AG10803 (cell line): ENCODE data around the gene PPM1H.

Experiments used
- DNase-seq: peaks from one replicate; pipeline ENCODE4 v3.0.0; 2010; ENCODE audit warnings: low read depth
- H3K4me3 ChIP-seq: 2 replicates; pipeline ENCODE4 v1.5.1; 2011; ENCODE audit warnings: mild to moderate bottlenecking, low read length, control low read depth
- CTCF ChIP-seq: conservative IDR thresholded peaks from 2 replicates; pipeline ENCODE4 v1.5.1; 2011; ENCODE audit warnings: mild to moderate bottlenecking, low read length, control low read depth, inconsistent platforms

The PPM1H gene

GRCh38 chr12:62908674-62909073, 26.3 kb downstream of the PPM1H start:
- no peak overlapping the region for H3K4me3 ChIP-seq
- no peak for TF ChIP-seq CTCF
- no peak for DNase-seq

DNA sequence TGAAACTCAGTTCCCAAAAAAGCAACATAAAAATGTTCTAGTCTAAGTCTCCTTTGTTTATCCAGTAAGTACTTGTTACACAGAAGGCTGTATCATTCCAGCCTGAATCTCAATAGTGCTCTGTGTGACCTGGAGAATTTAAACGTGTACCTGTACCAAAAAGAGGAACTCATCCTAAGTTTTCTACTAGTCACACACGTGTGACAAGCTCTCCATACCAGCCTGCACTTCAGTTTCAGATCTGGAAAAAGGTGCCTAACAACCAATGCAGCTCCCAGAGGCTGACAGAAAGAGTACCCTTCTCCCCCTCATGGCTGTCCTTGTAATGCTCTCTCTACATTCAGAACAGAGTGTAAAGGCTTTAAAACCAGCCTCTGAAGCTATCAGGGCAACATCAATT, 27.4 kb downstream of the PPM1H start:
- no peak overlapping the region for H3K4me3 ChIP-seq
- no peak for DNase-seq
- no peak for TF ChIP-seq CTCF

DNA sequence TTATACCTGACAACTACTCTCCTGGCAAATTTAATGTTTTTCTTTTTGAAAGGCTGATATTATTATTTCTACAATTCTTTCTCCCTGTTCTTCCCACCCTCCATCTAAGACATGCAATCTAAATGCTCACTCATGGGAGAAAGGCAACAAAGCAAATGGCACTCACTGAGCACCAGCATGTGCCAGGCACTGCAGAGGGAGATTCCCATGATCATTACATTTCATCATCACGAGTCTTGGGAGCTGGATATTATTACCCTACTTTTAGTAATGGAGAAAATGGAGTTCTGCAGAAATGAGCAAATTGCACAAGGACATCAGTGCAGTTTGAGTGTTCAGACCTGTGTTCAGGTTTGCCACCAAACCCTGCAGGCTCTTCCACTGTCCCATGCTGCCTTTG, 27.9 kb downstream of the PPM1H start:
- no peak for DNase-seq
- no peak overlapping the region for H3K4me3 ChIP-seq
- TF ChIP-seq CTCF: no peak

DNA sequence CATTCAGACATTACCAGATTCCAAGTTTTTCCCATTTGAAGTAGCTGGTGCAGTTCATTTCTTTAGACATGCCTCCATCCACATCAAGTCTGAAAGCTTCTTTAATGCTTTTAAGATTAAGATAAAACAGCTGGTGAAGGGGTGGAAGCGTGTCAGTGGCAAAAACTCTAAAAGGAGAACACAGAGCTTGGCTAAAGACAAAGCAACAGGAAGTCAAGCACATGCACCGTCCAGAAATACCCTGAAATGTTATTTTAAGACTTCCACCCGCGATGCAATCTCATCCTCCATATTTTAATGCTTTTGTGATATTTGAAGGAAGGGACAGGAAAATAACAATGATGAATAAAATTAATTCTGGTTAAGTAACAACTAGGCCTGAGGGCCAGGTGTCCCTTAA, 31.8 kb downstream of the PPM1H start:
- no peak for TF ChIP-seq CTCF
- no peak for DNase-seq
- H3K4me3 ChIP-seq: no peak overlapping the region

DNA sequence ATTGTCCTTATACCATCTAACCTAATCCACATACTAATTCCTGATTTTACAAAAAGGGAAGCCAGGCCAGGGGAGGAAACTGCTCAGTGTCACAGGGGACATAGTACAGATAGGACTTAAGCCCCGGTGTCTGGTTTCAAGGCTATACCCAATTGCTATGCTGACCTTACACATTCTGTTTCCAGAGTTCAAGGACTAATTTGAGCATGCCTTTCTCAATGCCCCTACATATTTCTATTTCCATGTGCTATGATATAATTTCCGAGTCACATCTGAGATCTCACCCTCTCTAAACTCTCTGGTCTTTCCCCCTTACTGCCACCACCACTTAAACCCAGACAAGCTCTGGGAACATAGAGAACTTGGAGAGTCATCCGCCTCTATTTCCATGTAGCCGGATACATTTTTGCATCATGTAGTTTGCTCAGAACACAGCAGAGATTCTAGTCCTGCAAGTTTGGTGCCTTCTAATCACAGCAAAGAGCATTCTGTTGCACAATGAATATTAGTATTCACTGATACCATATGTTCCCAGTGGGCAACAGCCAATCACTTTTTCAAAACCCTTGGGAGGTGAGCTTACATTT, 34.2 kb downstream of the PPM1H start:
- no peak overlapping the region for H3K4me3 ChIP-seq
- TF ChIP-seq CTCF: no peak
- no peak for DNase-seq

DNA sequence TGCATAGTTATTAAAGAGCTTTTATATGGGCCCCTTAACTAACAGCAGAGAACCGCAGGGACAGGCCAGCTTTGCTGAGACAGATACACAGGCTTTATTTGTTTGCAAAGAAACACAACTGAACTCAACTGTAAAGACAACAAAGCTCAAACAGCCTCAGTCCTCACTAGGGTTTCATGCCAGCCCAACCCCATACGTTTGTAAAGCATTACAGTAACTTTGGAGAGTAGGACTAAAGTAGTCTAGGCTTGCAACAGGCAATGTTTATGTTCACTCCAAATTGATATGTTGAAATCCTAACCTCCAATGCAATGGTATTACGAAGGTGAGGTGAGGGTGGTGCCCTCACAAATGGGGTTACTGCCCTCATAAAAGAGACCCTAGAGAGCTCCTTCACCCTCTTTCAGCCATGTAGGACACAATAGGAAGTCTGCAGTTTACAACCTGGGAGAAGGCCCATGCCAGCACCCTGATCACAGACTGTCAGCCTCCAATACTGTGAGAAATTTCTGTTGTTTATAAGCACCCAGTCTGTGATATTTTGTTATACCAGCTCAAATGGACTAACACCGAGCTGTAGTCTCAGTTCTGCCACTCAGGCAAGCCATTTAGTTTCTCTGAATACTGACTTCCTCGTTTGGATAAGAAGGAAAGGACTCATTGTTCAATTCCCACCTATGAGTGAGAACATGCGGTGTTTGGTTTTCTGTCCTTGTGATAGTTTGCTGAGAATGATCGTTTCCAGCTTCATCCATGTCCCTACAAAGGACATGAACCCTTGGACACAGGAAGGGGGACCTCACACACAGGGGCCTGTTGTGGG, 35.2 kb downstream of the PPM1H start:
- TF ChIP-seq CTCF: no peak
- H3K4me3 ChIP-seq: no peak overlapping the region
- DNase-seq: no peak

DNA sequence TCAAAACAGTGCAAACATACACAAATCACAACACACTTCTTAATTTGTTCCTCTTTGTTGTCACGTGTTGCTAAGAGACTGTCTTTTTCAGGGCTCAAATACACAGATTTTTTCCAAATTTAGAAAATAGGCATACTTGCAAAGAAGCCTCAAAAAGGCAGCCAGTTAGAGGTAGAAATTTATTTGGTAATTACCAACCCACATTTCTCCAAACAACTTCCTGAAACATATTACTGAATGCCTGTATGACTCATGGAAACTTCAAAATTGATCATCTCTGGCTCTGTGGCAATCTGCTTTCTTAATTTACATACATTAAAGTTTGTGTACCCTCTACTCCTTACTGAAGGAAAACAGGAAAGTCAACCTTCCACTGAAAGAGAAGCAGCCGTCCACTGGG, 36.4 kb downstream of the PPM1H start:
- TF ChIP-seq CTCF: no peak
- no peak for DNase-seq
- no peak overlapping the region for H3K4me3 ChIP-seq
